ENCODE results near the gene MYRF.

- TF ChIP-seq CTCF (IDR thresholded peaks at IDR 0.05) = no peak
- no peak for TF ChIP-seq POLR2A (IDR thresholded peaks at IDR 0.05)
These were observed 48.2 kb downstream of the MYRF start for GRCh38 chr11:61800331-61801281.

Data from heart left ventricle (tissue), 13 donors.